Liver (tissue), 9 donors: Measurements from ENCODE around the gene LIPC. TPM values are rescaled to one million over a fixed set of nuclear protein-coding genes. Genes with fewer than 3 reads are reported as not detected.

ENCODE experiments used
- DNase-seq: peaks from one replicate; pipeline ENCODE4 v3.0.0-alpha.2; 2017; ENCODE audit warnings: low spot score
- H3K27ac ChIP-seq, 2 donors: one replicate each; pipeline ENCODE4 v1.7.0; 2013; ENCODE audit warnings: inconsistent platforms in 2 of 2, low read length in 2 of 2, control low read depth in 1 of 2, low read depth in 1 of 2, mild to moderate bottlenecking in 1 of 2
- H3K27me3 ChIP-seq, 4 donors: one replicate each; pipeline versions ENCODE4 v1.6.1 to v1.7.0; 2013; ENCODE audit warnings: low read length in 3 of 4, inconsistent platforms in 1 of 4, mild to moderate bottlenecking in 1 of 4, moderate library complexity in 1 of 4; ENCODE audit not compliant: control insufficient read depth in 4 of 4, insufficient read depth in 4 of 4
- H3K36me3 ChIP-seq, 4 donors: one replicate each; pipeline versions ENCODE4 v1.6.1 to v1.7.0; 2013; ENCODE audit warnings: low read length in 3 of 4, mild to moderate bottlenecking in 3 of 4, low read depth in 1 of 4, moderate library complexity in 1 of 4; ENCODE audit not compliant: control insufficient read depth in 4 of 4, insufficient read depth in 3 of 4
- H3K4me1 ChIP-seq, 4 donors: one replicate each; pipeline versions ENCODE4 v1.6.1 to v1.7.0; 2013; ENCODE audit warnings: low read length in 3 of 4, mild to moderate bottlenecking in 3 of 4, moderate library complexity in 1 of 4; ENCODE audit not compliant: control insufficient read depth in 4 of 4, insufficient read depth in 4 of 4
- H3K4me3 ChIP-seq, 3 donors: one replicate each; pipeline versions ENCODE4 v1.6.1 to v1.7.0; 2013; ENCODE audit warnings: low read length in 3 of 3, control low read depth in 1 of 3, low read depth in 1 of 3, mild to moderate bottlenecking in 1 of 3
- H3K9ac ChIP-seq, 2 donors: one replicate each; pipeline ENCODE4 v1.7.0; 2013; ENCODE audit warnings: low read length in 2 of 2, mild to moderate bottlenecking in 2 of 2, moderate library complexity in 2 of 2, control low read depth in 1 of 2, low read depth in 1 of 2
- H3K9me3 ChIP-seq, 4 donors: one replicate each; pipeline versions ENCODE4 v1.6.1 to v1.7.0; 2013; ENCODE audit warnings: low read length in 3 of 4; ENCODE audit not compliant: control insufficient read depth in 4 of 4
- ATF3 ChIP-seq: IDR thresholded peaks from 2 replicates; pipeline ENCODE4 v1.6.1; 2016; ENCODE audit warnings: antibody characterized with exemption
- CTCF ChIP-seq: fragments of 150-350 bp; IDR thresholded peaks from 2 replicates; pipeline ENCODE4 v1.5.1; 2017; ENCODE audit warnings: improper control_type of control experiment, low read depth, low read length; ENCODE audit not compliant: missing input control
- FOXA1 ChIP-seq: IDR thresholded peaks from 2 replicates; pipeline ENCODE4 v1.6.1; 2016; ENCODE audit warnings: antibody characterized with exemption
- FOXA2 ChIP-seq: IDR thresholded peaks from 2 replicates; pipeline ENCODE4 v1.6.1; 2016; ENCODE audit warnings: antibody characterized with exemption
- GABPA ChIP-seq, 2 donors: IDR thresholded peaks in 1 of 2; conservative IDR thresholded peaks in 1 of 2; 2 replicates each; pipeline ENCODE4 v1.6.1; 2016; ENCODE audit warnings: antibody characterized with exemption in 2 of 2, mild to moderate bottlenecking in 1 of 2, moderate library complexity in 1 of 2
- HNF4A ChIP-seq, 2 donors: conservative IDR thresholded peaks; 2 replicates each; pipeline ENCODE4 v1.6.1; 2016; ENCODE audit warnings: antibody characterized with exemption in 2 of 2, mild to moderate bottlenecking in 2 of 2
- JUND ChIP-seq, 2 donors: IDR thresholded peaks; 2 replicates each; pipeline ENCODE4 v1.6.1; 2016; ENCODE audit warnings: antibody characterized with exemption in 2 of 2
- RAD21 ChIP-seq, 2 donors: IDR thresholded peaks; 2 replicates each; pipeline ENCODE4 v1.6.1; 2016; ENCODE audit warnings: antibody characterized with exemption in 2 of 2, mild to moderate bottlenecking in 2 of 2
- REST ChIP-seq: IDR thresholded peaks from 2 replicates; pipeline ENCODE4 v1.6.1; 2016; ENCODE audit warnings: antibody characterized with exemption, mild to moderate bottlenecking
- RXRA ChIP-seq, 2 donors: IDR thresholded peaks; 2 replicates each; pipeline ENCODE4 v1.6.1; 2017 to 2018; ENCODE audit warnings: antibody characterized with exemption in 2 of 2, mild to moderate bottlenecking in 1 of 2
- SP1 ChIP-seq: IDR thresholded peaks from 2 replicates; pipeline ENCODE4 v1.6.1; 2018; ENCODE audit warnings: antibody characterized with exemption, mild to moderate bottlenecking
- ZBTB33 ChIP-seq: IDR thresholded peaks from 2 replicates; pipeline ENCODE4 v1.6.1; 2016; ENCODE audit warnings: antibody characterized with exemption
- WGBS: extraction: QIAGEN DNeasy Blood & Tissue Kit; methylation state at CpG from one replicate; pipeline ENCODE4 v1.1.7; 2013; 5-methylcytosine and 5-hydroxymethylcytosine counted together
- polyA plus RNA-seq, 2 donors: library from polyadenylated mRNA; stranded (reverse) in 1 of 2; unstranded in 1 of 2; fragments of 200-250 nt in 1 of 2; fragments of >200 nt in 1 of 2; fragmentation: Nextera tagmentation in 1 of 2; extraction: Ambion mirVana in 1 of 2; gene quantifications; one replicate each; pipeline versions ENCODE4 v1.2.1 to v1.2.3, GENCODE V29; 2013 to 2015
- total RNA-seq, 2 donors: library from RNA; depleted of rRNA; stranded (reverse); fragments of >200 nt; gene quantifications; one replicate each; pipeline ENCODE4 v1.2.3, GENCODE V29; 2014
- donor health status: healthy.
- donor health status: healthy.
- donor health status: healthy.
- donor health status: healthy.
- donor health status: healthy.

Gene LIPC
- total and polyA plus RNA-seq, 4 donors: 60.1 to 268 (median 131) TPM

- peaks cover 0 to 12% (median 6%) of the 10 kb centered on the region in 4 donors for H3K4me1 ChIP-seq
- no peak for DNase-seq
- no peaks in the 10 kb centered on the region for H3K27me3 ChIP-seq
- no peaks in the 10 kb centered on the region for H3K36me3 ChIP-seq
- H3K9me3 ChIP-seq: no peaks in the 10 kb centered on the region
- H3K4me3 ChIP-seq: no peak overlapping the region
- peak overlapping the region; percentile 3 to 21 for H3K27ac ChIP-seq
- TF ChIP-seq RAD21 (IDR thresholded peaks at IDR 0.05) (peak in 1 of 2 donors; percentile 30), ATF3 (peak; percentile 51), SP1 (peak; percentile 46), ZBTB33 (no peak), JUND (IDR thresholded peaks at IDR 0.05) (peak in 1 of 2 donors; percentile 16), REST (no peak), HNF4A (conservative IDR thresholded peaks at IDR 0.05) (peak in 1 of 2 donors; percentile 27), FOXA1 (peak; percentile 13), RXRA (IDR thresholded peaks at IDR 0.05) (peak in 1 of 2 donors; percentile 27), GABPA (IDR thresholded peaks at IDR 0.05 in 1 of 2, conservative IDR thresholded peaks at IDR 0.05 in 1 of 2) (no peak), FOXA2 (peak; percentile 37)
- WGBS: 37% methylated on average over 3 of the region's 3 CpGs
- H3K9ac ChIP-seq: no peak overlapping the region
Observed at GRCh38 chr15:58589047-58589446, 157.3 kb downstream of the LIPC start.

GRCh38 chr15:58590236-58590635 lies 158.4 kb downstream of the LIPC start:
- H3K27ac ChIP-seq: no peak overlapping the region
- DNase-seq: no peak
- peaks cover 0 to 16% (median 7%) of the 10 kb centered on the region in 4 donors for H3K4me1 ChIP-seq
- TF ChIP-seq CTCF (no peak), ZBTB33 (no peak)
- H3K4me3 ChIP-seq: no peak overlapping the region
- no peaks in the 10 kb centered on the region for H3K27me3 ChIP-seq
- H3K36me3 ChIP-seq: no peaks in the 10 kb centered on the region
- 93% methylated on average over 1 of the region's 1 CpG for whole genome bisulfite sequencing
- H3K9ac ChIP-seq: no peak overlapping the region
- no peaks in the 10 kb centered on the region for H3K9me3 ChIP-seq
